Common myeloid progenitor, CD34-positive (primary cell): ENCODE data around the gene BTBD9.

ENCODE experiments used
- CTCF ChIA-PET: fragments of 350-600 bp; sonication (Branson Sonifier 250); formaldehyde crosslinking; loops from one replicate; lab custom pipeline; 2021; ENCODE audit warnings: antibody characterized with exemption; lab: Charles Lee
- POLR2A ChIA-PET: fragments of 350-600 bp; sonication (Branson Sonifier 250); formaldehyde crosslinking; loops from one replicate; lab custom pipeline; 2021; ENCODE audit warnings: antibody characterized with exemption; lab: Charles Lee
- DNase-seq, 3 donors: peaks; one replicate each; pipeline versions ENCODE4 v3.0.0 to v3.0.0-alpha.2; 2013
- H3K27ac ChIP-seq, 2 experiments: 1 replicate in 1 of 2; 2 replicates in 1 of 2; pipeline ENCODE4 v1.7.0; 2013; ENCODE audit warnings: inconsistent platforms in 2 of 2, low read length in 2 of 2, mild to moderate bottlenecking in 2 of 2, low read depth in 1 of 2, moderate library complexity in 1 of 2; ENCODE audit not compliant: severe bottlenecking in 2 of 2, insufficient read depth in 1 of 2, poor library complexity in 1 of 2
- H3K27me3 ChIP-seq, 5 experiments: replicated peaks in 2 of 5; 1 replicate in 3 of 5; 2 replicates in 2 of 5; pipeline versions ENCODE4 v1.6.1 to v1.7.0; 2013; ENCODE audit warnings: low read length in 4 of 5, mild to moderate bottlenecking in 2 of 5, moderate library complexity in 2 of 5, inconsistent platforms in 1 of 5; ENCODE audit not compliant: insufficient read depth in 5 of 5, control insufficient read depth in 4 of 5
- H3K36me3 ChIP-seq, 4 experiments: 1 replicate in 2 of 4; 2 replicates in 2 of 4; pipeline versions ENCODE4 v1.6.1 to v1.7.0; 2013; ENCODE audit warnings: low read length in 3 of 4, control low read depth in 1 of 4, mild to moderate bottlenecking in 1 of 4; ENCODE audit not compliant: control insufficient read depth in 4 of 4, insufficient read depth in 4 of 4
- H3K4me1 ChIP-seq, 4 experiments: 1 replicate in 3 of 4; 2 replicates in 1 of 4; pipeline versions ENCODE4 v1.6.1 to v1.7.1; 2013; ENCODE audit warnings: low read length in 3 of 4, mild to moderate bottlenecking in 3 of 4, control low read depth in 1 of 4, inconsistent platforms in 1 of 4, moderate library complexity in 1 of 4; ENCODE audit not compliant: control insufficient read depth in 4 of 4, insufficient read depth in 4 of 4; ENCODE audit errors: control extremely low read depth in 1 of 4
- H3K4me3 ChIP-seq, 7 experiments: 1 replicate in 4 of 7; 2 replicates in 3 of 7; pipeline versions ENCODE4 v1.5.1 to v1.7.0; 2013; ENCODE audit warnings: mild to moderate bottlenecking in 7 of 7, low read length in 6 of 7, moderate library complexity in 6 of 7, inconsistent platforms in 2 of 7, low read depth in 2 of 7, control low read depth in 1 of 7; ENCODE audit not compliant: insufficient read depth in 4 of 7, control insufficient read depth in 1 of 7; ENCODE audit errors: extremely low read depth in 1 of 7
- H3K9me3 ChIP-seq, 5 experiments: 1 replicate in 4 of 5; 2 replicates in 1 of 5; pipeline versions ENCODE4 v1.6.1 to v1.7.1; 2013; ENCODE audit warnings: low read length in 4 of 5, mild to moderate bottlenecking in 2 of 5, inconsistent platforms in 1 of 5, low read depth in 1 of 5, moderate library complexity in 1 of 5; ENCODE audit not compliant: control insufficient read depth in 4 of 5, insufficient read depth in 2 of 5; ENCODE audit errors: control extremely low read depth in 1 of 5
- WGBS: methylation state at CpG from one replicate; pipeline ENCODE4 v1.1.5; 2013; ENCODE audit not compliant: insufficient coverage; 5-methylcytosine and 5-hydroxymethylcytosine counted together

BTBD9 gene

DNA sequence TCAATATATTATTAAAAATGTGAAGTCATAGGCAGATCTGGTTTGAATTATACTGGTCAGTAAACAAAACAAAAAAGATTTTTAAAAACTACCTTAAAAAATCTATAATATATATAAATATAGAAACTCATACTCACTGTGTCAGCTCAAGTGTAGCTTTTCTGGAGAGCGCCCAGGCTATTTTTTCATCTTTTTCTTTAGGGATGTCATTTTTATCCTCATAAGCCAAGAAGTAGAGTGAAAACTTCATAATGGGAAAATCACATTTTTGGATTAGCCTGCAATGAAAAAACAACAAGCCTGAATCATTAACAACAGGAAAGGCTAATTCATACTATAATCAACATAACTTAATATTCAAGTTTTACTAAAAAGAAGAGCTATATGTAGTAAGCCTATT, 44.5 kb upstream of the BTBD9 start:
- Histone ChIP-seq H3K36me3 (peaks cover 6 to 66% (median 22%) of the 10 kb centered on the region in 4 experiments), H3K27me3 (no peaks in the 10 kb centered on the region), H3K4me1 (peaks cover 0 to 8% (median 8%) of the 10 kb centered on the region in 4 experiments), H3K4me3 (no peak overlapping the region), H3K27ac (no peak overlapping the region), H3K9me3 (no peaks in the 10 kb centered on the region)
- ChIA-PET CTCF (no interaction called here), POLR2A (no interaction called here)
- no peak for DNase-seq
- no CpG with 5 or more reads among the region's 1 CpG for WGBS

GRCh38 chr6:38681850-38682249, 42.1 kb upstream of the BTBD9 start:
- Histone ChIP-seq H3K27ac (no peak overlapping the region), H3K4me3 (no peak overlapping the region), H3K27me3 (no peaks in the 10 kb centered on the region), H3K9me3 (no peaks in the 10 kb centered on the region), H3K4me1 (no peaks in the 10 kb centered on the region), H3K36me3 (peaks cover 12 to 73% (median 34%) of the 10 kb centered on the region in 4 experiments)
- no CpG with 5 or more reads among the region's 2 CpGs for WGBS
- ChIA-PET POLR2A (no interaction called here), CTCF (no interaction called here)
- DNase-seq, result no peak

DNA sequence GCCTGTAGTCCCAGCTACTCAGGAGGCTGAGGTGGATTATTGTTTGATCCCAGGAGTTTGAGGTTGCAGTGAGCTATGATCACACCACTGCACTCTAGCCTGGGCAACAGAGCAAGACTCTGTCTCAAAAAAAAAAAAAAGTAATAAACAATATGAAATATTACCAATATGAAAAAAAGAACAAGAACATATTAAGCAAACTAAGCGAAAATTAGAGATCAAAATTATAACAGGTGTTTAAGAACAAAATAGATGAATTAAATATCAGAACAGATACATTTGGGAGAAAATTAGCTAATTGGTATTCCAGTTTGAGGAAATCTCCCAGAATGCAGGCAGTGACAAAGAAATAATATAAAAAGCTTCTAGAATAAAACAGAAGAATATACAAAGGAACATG, 39.9 kb upstream of the BTBD9 start:
- CTCF ChIA-PET, result no interaction called here
- no peak overlapping the region for H3K4me3 ChIP-seq
- no peaks in the 10 kb centered on the region for H3K4me1 ChIP-seq
- peaks cover 9 to 77% (median 38%) of the 10 kb centered on the region in 4 experiments for H3K36me3 ChIP-seq
- no peak overlapping the region for H3K27ac ChIP-seq
- H3K9me3 ChIP-seq, result peaks cover 0 to under 1% (median 0%) of the 10 kb centered on the region in 5 experiments
- no peak for DNase-seq
- no CpG with 5 or more reads among the region's 1 CpG for WGBS
- POLR2A ChIA-PET, result no interaction called here
- H3K27me3 ChIP-seq, result no peaks in the 10 kb centered on the region

GRCh38 chr6:38678178-38678760, 38.5 kb upstream of the BTBD9 start:
- Histone ChIP-seq H3K4me3 (no peak overlapping the region), H3K9me3 (peaks cover 0 to 1% (median 0%) of the 10 kb centered on the region in 5 experiments), H3K36me3 (peaks cover 9 to 77% (median 36%) of the 10 kb centered on the region in 4 experiments), H3K27me3 (no peaks in the 10 kb centered on the region), H3K27ac (no peak overlapping the region), H3K4me1 (peaks cover 0 to 9% (median 6%) of the 10 kb centered on the region in 4 experiments)
- ChIA-PET CTCF (no interaction called here), POLR2A (no interaction called here)
- no peak for DNase-seq
- 94% methylated on average over 5 of the region's 7 CpGs for WGBS

- Histone ChIP-seq H3K27ac (no peak overlapping the region), H3K36me3 (peaks cover 9 to 67% (median 32%) of the 10 kb centered on the region in 4 experiments), H3K4me1 (peaks cover 0 to 10% (median 6%) of the 10 kb centered on the region in 4 experiments), H3K27me3 (no peaks in the 10 kb centered on the region), H3K9me3 (peaks cover 0 to 1% (median 0%) of the 10 kb centered on the region in 5 experiments), H3K4me3 (no peak overlapping the region)
- 100% methylated on average over 1 of the region's 1 CpG for WGBS
- CTCF ChIA-PET, result no interaction called here
- POLR2A ChIA-PET, result no interaction called here
- no peak for DNase-seq
These were observed 37.3 kb upstream of the BTBD9 start for GRCh38 chr6:38676974-38677544.

DNA sequence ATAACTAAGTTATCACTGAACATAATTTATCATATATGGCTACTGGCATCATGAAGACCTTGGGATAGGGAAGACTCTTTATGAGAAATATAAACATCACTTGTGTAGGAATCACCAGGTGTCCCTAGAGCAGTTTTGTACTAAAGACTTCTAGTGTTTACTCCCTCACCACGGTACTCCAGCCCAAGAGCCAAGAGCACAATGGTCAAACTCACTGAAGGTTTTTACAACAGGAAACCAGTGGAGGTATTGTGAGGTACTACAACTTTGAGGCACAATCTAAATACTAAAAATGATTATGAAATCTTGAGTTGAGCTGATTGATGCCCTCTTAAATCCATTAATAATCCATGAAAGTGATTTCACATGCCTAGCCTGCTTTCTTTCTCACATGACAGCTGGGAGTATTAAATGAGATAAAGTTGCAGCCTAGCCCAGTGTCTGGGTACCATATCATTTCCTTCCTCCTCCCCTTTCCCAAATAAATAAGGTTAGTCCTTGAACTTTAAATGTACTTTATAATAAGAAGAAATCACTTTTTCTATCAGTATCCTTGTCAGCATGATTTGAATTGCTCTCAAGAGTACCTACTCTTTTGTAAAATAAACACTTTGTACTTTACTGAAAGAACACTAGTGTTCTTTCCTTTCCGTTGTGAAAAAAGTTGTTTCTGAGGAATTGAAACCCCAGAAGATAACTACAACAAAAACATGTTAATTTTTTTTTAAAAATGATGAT, 36.7 kb upstream of the BTBD9 start:
- no CpG with 5 or more reads among the region's 2 CpGs for WGBS
- Histone ChIP-seq H3K36me3 (peaks cover 9 to 61% (median 29%) of the 10 kb centered on the region in 4 experiments), H3K4me3 (no peak overlapping the region), H3K27me3 (no peaks in the 10 kb centered on the region), H3K27ac (no peak overlapping the region), H3K9me3 (peaks cover 0 to 1% (median 0%) of the 10 kb centered on the region in 5 experiments), H3K4me1 (peaks cover 0 to 10% (median 6%) of the 10 kb centered on the region in 4 experiments)
- CTCF ChIA-PET, result no interaction called here
- POLR2A ChIA-PET, result interaction anchor here (0.7 kb wide), 1 partner anchor 112 kb away, joined by 3 read pairs; no protein-coding TSS in a partner anchor
- DNase-seq, result no peak
